ENCODE results near the gene NR3C1. TPM values are rescaled to one million over a fixed set of nuclear protein-coding genes. Genes with fewer than 3 reads are reported as not detected.

Gene NR3C1
- total and polyA plus RNA-seq, 2 of the 4 experiments (the other 2 are of a cell fraction): 13.7 to 77.4 TPM

- Histone ChIP-seq H2BK15ac (ENCODE audit: low read depth, low read length) (no peak overlapping the region), H2BK20ac (ENCODE audit: low read depth, low read length) (no peak overlapping the region), H3K36me3 (ENCODE audit: control insufficient read depth, insufficient read depth, low read length) (no peaks in the 10 kb centered on the region), H3K4me1 (ENCODE audit: control insufficient read depth, insufficient read depth, low read length) (no peaks in the 10 kb centered on the region), H4K5ac (ENCODE audit: low read depth, low read length) (no peak overlapping the region), H3K4me2 (ENCODE audit: low read depth, low read length) (no peak overlapping the region), H2AFZ (replicated peaks; ENCODE audit: low read length, poor library complexity) (no peak overlapping the region), H2AK9ac (replicated peaks; ENCODE audit: low read depth, low read length, poor library complexity) (no peak overlapping the region), H3K27ac (ENCODE audit: insufficient read depth, low read length) (no peak overlapping the region), H3K4ac (ENCODE audit: low read depth, low read length) (no peak overlapping the region), H3K56ac (ENCODE audit: extremely low read depth, insufficient read depth, low read length) (no peak overlapping the region), H3K9me3 (ENCODE audit: control insufficient read depth, insufficient read depth, low read length) (no peaks in the 10 kb centered on the region), H4K91ac (ENCODE audit: insufficient read depth, low read depth, low read length) (no peak overlapping the region), H3K4me3 (ENCODE audit: insufficient read depth, low read depth, low read length) (no peak overlapping the region), H3K27me3 (ENCODE audit: control insufficient read depth, insufficient read depth, low read length) (no peaks in the 10 kb centered on the region), H3K18ac (ENCODE audit: low read depth, low read length) (no peak overlapping the region), H4K8ac (ENCODE audit: low read depth in 2 of 2, low read length in 2 of 2) (no peak overlapping the region), H2BK120ac (ENCODE audit: low read depth, low read length) (no peak overlapping the region), H3K9ac (ENCODE audit: low read depth, low read length) (no peak overlapping the region), H3K9me1 (ENCODE audit: insufficient read depth, low read length) (no peaks in the 10 kb centered on the region), H3K14ac (replicated peaks; ENCODE audit: low read depth, low read length) (no peak overlapping the region), H2AK5ac (ENCODE audit: low read depth, low read length) (no peak overlapping the region), H2BK5ac (ENCODE audit: low read depth, low read length, poor library complexity, severe bottlenecking) (no peak overlapping the region), H3K23ac (ENCODE audit: low read depth, low read length) (no peak overlapping the region), H3K79me1 (ENCODE audit: low read depth in 1 of 2, low read length in 2 of 2) (no peaks in the 10 kb centered on the region), H4K20me1 (ENCODE audit: insufficient read depth, low read length) (no peaks in the 10 kb centered on the region)
- BruUV-seq (replicated peaks): no TSS peak
- intact Hi-C loops (cut with micrococcal nuclease) (no loop called here), in situ Hi-C loops (cut with MboI; ENCODE audit: low sequenced_read_pairs) (no loop called here), dilution Hi-C loops (cut with HindIII; ENCODE audit: low sequenced_read_pairs, unreplicated experiment) (no loop called here)
- no peak for ATAC-seq (ENCODE audit: low read depth)
- ChIA-PET CTCF (no interaction called here), POLR2A (ENCODE audit: unreplicated experiment) (no interaction called here)
- no peak for DNase-seq
- TF ChIP-seq MAFK (IDR thresholded peaks at IDR 0.05; ENCODE audit: low read depth, low read length) (no peak), CEBPB (IDR thresholded peaks at IDR 0.05; ENCODE audit: low read depth, low read length) (no peak), NFE2L2 (IDR thresholded peaks at IDR 0.05; ENCODE audit: low read depth, low read length) (no peak), ELK1 (IDR thresholded peaks at IDR 0.05; ENCODE audit: borderline replicate concordance, low read depth, low read length) (no peak), RAD21 (IDR thresholded peaks at IDR 0.05; ENCODE audit: low read length) (no peak), CTCF (conservative IDR thresholded peaks at IDR 0.05; ENCODE audit: low read depth, low read length) (no peak), SMC3 (IDR thresholded peaks at IDR 0.05; ENCODE audit: low read depth, low read length) (no peak), FOS (IDR thresholded peaks at IDR 0.05; ENCODE audit: low read depth, low read length) (no peak), MXI1 (IDR thresholded peaks at IDR 0.05; ENCODE audit: borderline replicate concordance, low read depth, low read length) (no peak)
- 73% methylated on average over 3 of the region's 9 CpGs; no CpG with 5 or more reads in 1 of the 2 experiments for WGBS, 2 experiments (ENCODE audit: extremely low coverage in 2 of 2, insufficient read length in 1 of 2)
These were observed 23.0 kb upstream of the NR3C1 start for GRCh38 chr5:143426437-143426991.
